Forelimb muscle (tissue), 1 donor: ENCODE results near the gene KRT78. TPM values are rescaled to one million over a fixed set of nuclear protein-coding genes. Genes with fewer than 3 reads are reported as not detected.

Experiments
- DNase-seq: peaks from one replicate; pipeline ENCODE4 v3.0.0-alpha.2; 2013; ENCODE audit warnings: low read depth
- polyA plus RNA-seq: library from polyadenylated mRNA; unstranded; fragments of 120-200 nt; gene quantifications from one replicate; pipeline ENCODE4 v1.2.1, GENCODE V29; 2013; ENCODE audit not compliant: insufficient read length

The KRT78 gene
- polyA plus RNA-seq, 1 donor = not detected

GRCh38 chr12:52813885-52814709, 34.7 kb downstream of the KRT78 start, which contains the start of gene KRT4:
Gene KRT4, minus strand, starts transcription at chr12:52814116. Its CDS starts 58 bp downstream, at chr12:52814058.
- DNase-seq = no peak

GRCh38 chr12:52813203-52813819, 35.5 kb downstream of the KRT78 start:
- no peak for DNase-seq

GRCh38 chr12:52812749-52813148, 36.0 kb downstream of the KRT78 start:
- DNase-seq = no peak

DNA sequence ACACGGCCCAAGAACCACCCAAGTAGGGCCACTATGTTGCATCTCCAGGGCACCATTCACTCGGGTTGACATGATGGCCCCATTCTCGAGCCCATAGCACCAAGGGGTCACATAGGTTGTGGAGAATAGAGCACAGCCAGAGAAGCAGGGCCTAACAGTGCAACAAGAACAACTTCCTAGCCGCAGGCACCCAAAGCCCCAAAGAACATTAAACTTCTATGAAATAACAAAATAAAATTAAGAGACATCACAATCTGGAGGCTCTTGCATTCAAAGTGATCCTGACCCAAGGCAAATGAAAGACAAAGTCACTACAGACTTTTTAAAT, 36.8 kb downstream of the KRT78 start:
- no peak for DNase-seq

- DNase-seq = no peak
These were observed 37.4 kb downstream of the KRT78 start for GRCh38 chr12:52811191-52812072.

DNA sequence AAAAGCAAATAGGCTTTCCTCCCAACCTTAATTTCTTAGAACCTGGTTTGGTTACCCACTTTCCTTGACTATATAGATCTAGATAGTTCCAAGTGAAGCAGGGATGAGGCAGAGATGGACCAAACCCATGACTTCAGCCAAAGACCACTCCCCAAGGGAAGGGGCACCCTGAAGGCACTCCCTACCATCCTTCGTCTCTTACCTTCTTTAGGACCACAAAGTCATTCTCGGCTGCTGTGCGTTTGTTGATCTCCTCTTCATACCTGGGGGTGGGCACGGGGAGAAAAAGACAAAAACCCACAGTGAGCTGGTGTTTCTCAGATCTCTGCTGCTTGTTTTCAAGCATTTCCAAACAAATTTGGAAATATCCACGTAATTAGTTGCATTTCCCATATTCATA, 38.2 kb downstream of the KRT78 start:
- no peak for DNase-seq

- no peak for DNase-seq
These were observed 39.6 kb downstream of the KRT78 start for GRCh38 chr12:52809166-52809565.

- no peak for DNase-seq
These were observed 40.1 kb downstream of the KRT78 start for GRCh38 chr12:52808573-52809160.

GRCh38 chr12:52807544-52808470, 41.0 kb downstream of the KRT78 start:
- DNase-seq = no peak

DNA sequence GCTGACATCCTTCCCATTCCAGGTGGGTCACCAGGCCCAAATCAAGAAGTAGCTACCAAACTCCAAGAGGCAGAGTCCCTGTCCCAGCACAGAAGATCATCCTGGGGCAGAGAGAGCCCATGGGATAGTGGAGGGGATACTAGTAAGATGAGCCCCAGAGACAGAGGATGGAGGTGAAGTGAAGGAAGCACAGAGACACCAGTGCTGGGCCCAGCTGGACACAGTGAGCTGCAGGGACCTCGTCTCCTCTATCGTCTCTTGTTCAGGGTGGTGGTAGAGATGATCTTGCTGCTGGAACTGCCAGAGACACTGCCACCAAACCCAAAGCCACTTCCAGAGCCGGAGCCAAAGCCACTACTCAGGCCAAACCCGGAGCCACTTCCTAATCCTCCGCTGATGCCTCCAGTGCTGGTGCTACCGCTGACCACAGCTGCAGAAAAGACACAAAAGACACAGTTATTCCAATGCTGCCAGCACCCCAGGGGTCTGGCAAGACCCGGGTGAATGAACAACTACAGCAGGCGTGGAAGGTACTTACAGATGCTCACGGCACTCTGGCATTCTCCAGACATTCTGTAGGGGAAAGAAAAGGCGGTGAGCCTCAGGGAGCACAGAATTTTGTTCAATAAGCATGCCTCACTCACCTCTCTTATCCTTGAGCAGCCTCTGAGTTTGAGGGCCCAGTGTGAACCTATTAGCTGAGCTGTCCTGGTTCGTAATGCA, 41.8 kb downstream of the KRT78 start:
- no peak for DNase-seq

- no peak for DNase-seq
These were observed 42.5 kb downstream of the KRT78 start for GRCh38 chr12:52806169-52806811.

- no peak for DNase-seq
These were observed 43.1 kb downstream of the KRT78 start for GRCh38 chr12:52805739-52806138.

DNA sequence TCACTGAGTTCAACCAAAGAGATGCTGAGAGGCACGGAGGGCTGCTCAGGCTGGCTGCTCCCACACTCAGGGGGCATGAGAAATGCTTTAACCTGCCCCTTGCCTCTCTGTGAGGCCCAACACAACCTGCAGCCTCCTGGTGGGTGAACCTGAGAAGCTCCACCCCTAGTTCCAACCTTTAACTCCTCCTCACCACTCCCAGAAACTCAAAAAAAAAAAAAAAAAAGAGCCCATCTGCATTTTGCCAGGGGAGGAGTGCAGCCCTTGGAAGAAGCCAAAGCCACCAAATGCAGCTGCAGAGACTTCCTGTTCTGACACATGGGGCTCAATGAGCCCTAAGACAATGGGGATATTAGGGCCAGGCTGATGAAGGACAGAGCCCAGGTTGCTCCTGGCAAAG, 43.8 kb downstream of the KRT78 start:
- no peak for DNase-seq

DNA sequence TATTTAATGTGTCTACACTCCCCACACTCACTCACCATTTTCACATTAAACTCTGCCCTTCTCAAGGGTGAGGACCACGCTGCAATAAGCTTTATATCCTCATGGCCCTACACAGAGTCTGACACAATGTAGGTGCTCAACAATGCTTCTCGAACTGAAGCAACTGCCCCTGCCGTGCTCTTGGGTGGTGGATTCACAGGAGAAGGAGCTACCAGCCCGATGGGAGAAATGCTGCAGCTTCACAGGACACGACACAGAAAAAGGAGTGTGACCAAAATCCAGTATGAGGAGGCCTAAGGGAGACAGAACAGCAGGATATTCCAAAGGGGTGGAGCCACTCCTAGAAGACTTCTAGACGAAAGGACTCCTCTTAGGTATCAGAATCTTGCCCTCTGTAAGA, 46.4 kb downstream of the KRT78 start:
- no peak for DNase-seq

DNA sequence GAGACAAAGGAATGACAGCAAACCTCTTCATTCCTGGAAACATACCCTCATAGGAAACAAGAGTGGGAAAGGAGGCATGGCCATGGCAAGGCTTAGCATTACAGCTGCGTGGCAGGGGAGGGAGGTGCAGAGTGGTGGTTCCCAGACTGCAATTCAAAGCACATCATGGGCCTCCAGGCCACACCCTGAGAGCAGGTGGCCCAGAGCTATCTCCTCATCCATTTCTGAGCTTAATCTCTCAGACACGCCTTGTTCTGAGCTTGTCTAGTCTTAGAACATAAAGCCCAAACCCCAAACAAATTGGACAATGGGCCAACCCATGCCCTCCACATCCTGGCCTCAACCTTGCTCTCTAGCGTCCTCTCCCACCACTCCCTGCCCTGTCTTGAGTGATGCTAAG, 47.0 kb downstream of the KRT78 start:
- no peak for DNase-seq

DNA sequence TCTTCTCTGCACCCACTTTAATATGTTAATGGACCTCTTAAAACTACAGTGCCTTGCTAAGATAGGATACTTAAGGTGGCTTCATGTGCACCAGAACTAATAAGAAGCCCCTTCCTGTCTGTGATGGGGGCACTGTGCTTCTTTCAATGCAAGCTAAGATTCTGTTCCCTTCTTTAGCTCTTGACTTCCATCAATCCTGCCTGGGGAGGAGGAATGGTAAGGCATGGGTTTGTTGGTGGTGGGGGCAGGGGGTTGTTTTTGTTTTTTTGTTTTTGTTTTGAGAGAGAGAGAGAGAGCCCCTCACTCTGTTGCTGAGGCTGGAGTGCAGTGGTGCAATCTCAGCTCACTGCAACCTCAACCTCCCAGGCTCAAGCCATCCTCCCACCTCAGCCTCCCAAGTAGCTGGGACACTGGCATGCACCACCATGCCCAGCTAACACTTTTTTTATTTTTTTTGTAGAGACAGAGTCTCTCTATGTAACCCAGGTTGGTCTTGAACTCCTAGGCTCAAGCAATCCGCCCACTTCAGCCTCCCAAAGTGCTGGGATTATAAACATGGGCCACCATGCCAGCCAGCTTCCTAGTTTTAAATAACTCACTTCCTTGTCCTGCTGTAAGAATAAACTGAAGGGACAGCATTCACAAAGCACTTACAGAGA, 48.4 kb downstream of the KRT78 start:
- no peak for DNase-seq

DNA sequence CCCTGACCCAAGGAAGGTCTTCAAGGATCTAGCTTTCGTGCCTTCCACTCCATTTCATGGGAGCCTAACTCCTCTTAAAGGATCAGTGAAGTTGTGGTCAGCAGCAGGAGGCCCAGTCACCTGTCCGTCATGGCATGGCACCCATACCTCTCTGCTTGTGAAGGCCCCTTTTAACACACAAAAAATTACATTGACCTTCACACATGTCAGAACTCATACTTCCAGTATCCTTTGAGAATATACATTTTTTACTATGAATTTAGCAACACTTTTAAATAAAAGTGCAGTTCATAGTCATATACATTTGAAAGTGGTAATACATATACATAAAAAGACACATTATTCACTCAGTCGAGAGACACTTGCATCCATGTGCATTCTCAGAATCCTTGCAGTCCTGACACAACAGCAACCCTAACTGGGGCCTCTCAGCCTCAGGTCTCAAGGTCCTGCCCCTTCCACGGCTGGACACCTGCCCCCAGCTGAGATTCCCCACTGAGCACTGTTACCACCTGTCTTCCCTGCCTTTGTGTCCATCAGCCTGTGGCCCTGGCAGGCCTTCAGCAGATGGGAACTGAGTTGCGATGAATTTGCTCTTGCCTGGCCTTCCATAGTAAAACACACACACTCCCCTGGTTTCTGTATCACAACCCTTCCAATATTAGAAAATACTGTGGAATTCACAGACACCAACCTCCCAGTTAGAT, 49.1 kb downstream of the KRT78 start:
- no peak for DNase-seq

GRCh38 chr12:52798671-52799504, 49.9 kb downstream of the KRT78 start:
- no peak for DNase-seq
